Adrenal gland (tissue), 12 donors: ENCODE results near the gene FAM221A. TPM values are rescaled to one million over a fixed set of nuclear protein-coding genes. Genes with fewer than 3 reads are reported as not detected.

ENCODE experiments used
- DNase-seq, 7 donors: peaks; one replicate each; pipeline ENCODE4 v3.0.0-alpha.2; 2019 to 2020
- H3K27ac ChIP-seq, 5 donors: fragments of 200-600 bp; sonication (generic) in 4 of 5; 1 replicate in 3 of 5; 2 replicates in 2 of 5; pipeline versions ENCODE4 v1.5.1 to v1.8.0; 2016 to 2020; ENCODE audit warnings: mild to moderate bottlenecking in 1 of 5
- H3K27me3 ChIP-seq: fragments of 200-600 bp; 2 replicates; pipeline ENCODE4 v1.8.0; 2021
- H3K36me3 ChIP-seq, 2 donors: fragments of 200-600 bp; replicated peaks in 1 of 2; 1 replicate in 1 of 2; 2 replicates in 1 of 2; pipeline versions ENCODE4 v1.5.1 to v1.8.0; 2018 to 2022
- H3K4me1 ChIP-seq, 2 donors: fragments of 200-600 bp; replicated peaks in 1 of 2; 1 replicate in 1 of 2; 2 replicates in 1 of 2; pipeline versions ENCODE4 v1.5.1 to v1.8.0; 2018 to 2021
- H3K4me3 ChIP-seq, 4 donors: fragments of 200-600 bp; sonication (generic) in 3 of 4; one replicate each; pipeline ENCODE4 v1.5.1; 2016 to 2018
- H3K9me3 ChIP-seq, 3 donors: fragments of 200-600 bp; sonication (generic) in 1 of 3; replicated peaks in 1 of 3; 1 replicate in 2 of 3; 2 replicates in 1 of 3; pipeline versions ENCODE4 v1.5.1 to v1.8.0; 2016 to 2021
- POLR2A ChIP-seq, 2 donors: fragments of 450-650 bp; IDR thresholded peaks; one replicate each; pipeline ENCODE4 v1.6.1; 2017; ENCODE audit warnings: antibody characterized with exemption in 2 of 2, mild to moderate bottlenecking in 2 of 2, moderate library complexity in 1 of 2
- WGBS, 4 donors: extraction: QIAGEN DNeasy Blood & Tissue Kit in 2 of 4; methylation state at CpG; one replicate each; pipeline versions ENCODE4 v1.1.5 to v1.1.7; 2013 to 2017; 5-methylcytosine and 5-hydroxymethylcytosine counted together
- intact Hi-C, 2 donors: fragments of 100-400 bp; cut with DNase I; formaldehyde crosslinking; loops; one replicate each; pipeline versions ENCODE4 v1.14.1 to v1.15.0; 2022 to 2023
- polyA plus RNA-seq, 3 donors: library from polyadenylated mRNA; stranded (reverse); fragments of 200-250 nt in 2 of 3; fragments of 350-450 nt in 1 of 3; fragmentation: Illumina TruSeq in 1 of 3; extraction: RNeasy Lipid Tissue Mini Kit (QIAGEN cat#74804) in 1 of 3; gene quantifications; one replicate each; pipeline ENCODE4 v1.2.3, GENCODE V29; 2013 to 2014
- total RNA-seq, 9 donors: library from RNA; depleted of rRNA in 4 of 9; stranded (reverse); fragments of >200 nt in 4 of 9; fragments of 120-200 nt in 1 of 9; fragmentation: NEBNext Ultra II Directional in 1 of 9; extraction: Animal tissue kit (Norgen Biotek cat#: 25700) in 1 of 9; gene quantifications; one replicate each; pipeline versions ENCODE4 v1.1.0 to v1.2.4, GENCODE V29; 2013 to 2023
- TF ChIP-seq, protein P1 (sequence below), 6 experiments: fragments of 450-650 bp in 4 of 6; fragments of 200-600 bp in 2 of 6; sonication (generic) in 1 of 6; IDR thresholded peaks; 1 replicate in 5 of 6; 2 replicates in 1 of 6; pipeline versions ENCODE4 v1.5.1 to v1.8.0; 2016 to 2021; ENCODE audit warnings: antibody characterized with exemption in 6 of 6, mild to moderate bottlenecking in 2 of 6, moderate library complexity in 1 of 6
- donor health status: healthy with polysubstance abuse.
- donor health status: Bipolar disorder and iron deficiency.
- donor health status: DM: yes; HTN: yes; CAD: no.
- donor health status: DM: no; HTN: no; CAD: no.
- donor health status: DM: no; HTN: no; CAD: no.
- donor health status: DM: yes; HTN: yes; CAD: no.

Gene FAM221A
- total and polyA plus RNA-seq, 12 donors: 1.3 to 5.6 (median 4.4) TPM

GRCh38 chr7:23698822-23699221 lies 18.8 kb downstream of the FAM221A start:
- Histone ChIP-seq H3K36me3 (peaks cover 0 to 16% of the 10 kb centered on the region in 2 donors), H3K4me3 (no peak overlapping the region)
- 67 to 81% (median 73%) methylated on average over 2 of the region's 2 CpGs for WGBS, 4 donors

DNA sequence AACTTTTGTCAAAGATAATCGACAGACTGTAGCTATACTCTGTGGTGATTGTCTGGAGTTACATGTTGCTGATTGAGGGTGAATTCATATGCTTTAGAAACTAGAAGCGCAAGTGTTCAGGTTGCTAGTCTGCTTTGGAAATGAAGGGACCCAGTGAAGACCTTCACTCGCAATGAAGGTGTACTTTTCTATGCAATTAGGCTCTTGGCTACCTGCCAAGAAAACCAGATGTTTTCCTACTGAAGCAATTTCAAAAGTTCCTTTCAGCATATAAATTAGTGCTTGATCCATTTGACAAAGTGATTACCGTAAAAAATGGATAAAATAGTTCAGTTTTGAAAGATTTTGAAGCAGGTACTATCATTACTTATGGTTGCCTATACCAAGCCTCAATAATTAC lies 20.0 kb downstream of the FAM221A start:
- Histone ChIP-seq H3K27ac (no peak overlapping the region), H3K4me3 (no peak overlapping the region), H3K9me3 (no peaks in the 10 kb centered on the region), H3K27me3 (no peaks in the 10 kb centered on the region), H3K36me3 (peaks cover 0 to 13% of the 10 kb centered on the region in 2 donors), H3K4me1 (no peaks in the 10 kb centered on the region)
- TF ChIP-seq POLR2A (IDR thresholded peaks at IDR 0.05): no peak
- TF ChIP-seq, protein P1, sequence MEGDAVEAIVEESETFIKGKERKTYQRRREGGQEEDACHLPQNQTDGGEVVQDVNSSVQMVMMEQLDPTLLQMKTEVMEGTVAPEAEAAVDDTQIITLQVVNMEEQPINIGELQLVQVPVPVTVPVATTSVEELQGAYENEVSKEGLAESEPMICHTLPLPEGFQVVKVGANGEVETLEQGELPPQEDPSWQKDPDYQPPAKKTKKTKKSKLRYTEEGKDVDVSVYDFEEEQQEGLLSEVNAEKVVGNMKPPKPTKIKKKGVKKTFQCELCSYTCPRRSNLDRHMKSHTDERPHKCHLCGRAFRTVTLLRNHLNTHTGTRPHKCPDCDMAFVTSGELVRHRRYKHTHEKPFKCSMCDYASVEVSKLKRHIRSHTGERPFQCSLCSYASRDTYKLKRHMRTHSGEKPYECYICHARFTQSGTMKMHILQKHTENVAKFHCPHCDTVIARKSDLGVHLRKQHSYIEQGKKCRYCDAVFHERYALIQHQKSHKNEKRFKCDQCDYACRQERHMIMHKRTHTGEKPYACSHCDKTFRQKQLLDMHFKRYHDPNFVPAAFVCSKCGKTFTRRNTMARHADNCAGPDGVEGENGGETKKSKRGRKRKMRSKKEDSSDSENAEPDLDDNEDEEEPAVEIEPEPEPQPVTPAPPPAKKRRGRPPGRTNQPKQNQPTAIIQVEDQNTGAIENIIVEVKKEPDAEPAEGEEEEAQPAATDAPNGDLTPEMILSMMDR (IDR thresholded peaks at IDR 0.05): no peak
- intact Hi-C loops: no loop called here
- no peak for DNase-seq
- WGBS, 4 donors: 83 to 89% (median 87%) methylated on average over 4 of the region's 4 CpGs

More at GRCh38 chr7:23698822-23699221, 18.8 kb downstream of the FAM221A start:
- no peak for TF ChIP-seq POLR2A (IDR thresholded peaks at IDR 0.05)
- DNase-seq: no peak
- no peak overlapping the region for H3K27ac ChIP-seq
- no peaks in the 10 kb centered on the region for H3K9me3 ChIP-seq
- intact Hi-C loops: no loop called here
- H3K27me3 ChIP-seq: no peaks in the 10 kb centered on the region
- H3K4me1 ChIP-seq: no peaks in the 10 kb centered on the region

DNA sequence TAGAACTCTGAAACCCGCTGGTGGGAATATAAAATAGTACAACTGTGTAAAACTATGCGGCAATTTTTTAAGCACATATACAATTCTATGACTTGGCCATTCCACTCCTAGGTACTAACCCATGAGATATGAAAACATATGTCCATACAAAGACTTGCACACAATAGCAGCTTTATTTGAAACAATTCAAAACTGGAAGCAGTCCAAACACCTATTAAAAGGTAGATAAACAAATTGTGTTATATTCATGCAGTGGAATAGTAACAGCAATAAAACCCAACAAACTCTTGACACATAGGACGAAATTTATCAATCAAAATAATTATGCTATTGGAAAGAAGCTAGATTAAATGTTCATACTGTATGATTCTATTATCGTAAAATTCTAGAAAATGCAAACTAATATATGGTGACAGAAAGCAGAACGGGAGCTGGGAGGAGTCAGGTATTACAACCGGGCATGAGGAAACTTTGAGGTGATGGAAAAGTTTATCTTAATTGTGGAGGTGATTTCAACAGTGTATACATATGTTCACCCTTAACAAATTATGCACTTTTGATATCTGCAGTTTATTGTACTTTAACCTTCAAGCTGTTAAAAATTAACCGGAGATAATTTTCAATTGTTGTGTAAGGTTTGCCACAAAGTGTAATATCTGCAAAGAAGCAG lies 29.2 kb downstream of the FAM221A start:
- 86 to 92% (median 89%) methylated on average over 7 of the region's 7 CpGs for WGBS, 4 donors
- no peak for DNase-seq
- intact Hi-C loops: no loop called here
- TF ChIP-seq POLR2A (IDR thresholded peaks at IDR 0.05): no peak
- TF ChIP-seq, protein P1 (IDR thresholded peaks at IDR 0.05): no peak
- no peak overlapping the region for H3K27ac ChIP-seq
- peaks cover 0 to 3% (median 0%) of the 10 kb centered on the region in 3 donors for H3K9me3 ChIP-seq
- H3K36me3 ChIP-seq: peaks cover 0 to 3% of the 10 kb centered on the region in 2 donors
- no peak overlapping the region for H3K4me3 ChIP-seq
- H3K4me1 ChIP-seq: no peaks in the 10 kb centered on the region
- no peaks in the 10 kb centered on the region for H3K27me3 ChIP-seq

DNA sequence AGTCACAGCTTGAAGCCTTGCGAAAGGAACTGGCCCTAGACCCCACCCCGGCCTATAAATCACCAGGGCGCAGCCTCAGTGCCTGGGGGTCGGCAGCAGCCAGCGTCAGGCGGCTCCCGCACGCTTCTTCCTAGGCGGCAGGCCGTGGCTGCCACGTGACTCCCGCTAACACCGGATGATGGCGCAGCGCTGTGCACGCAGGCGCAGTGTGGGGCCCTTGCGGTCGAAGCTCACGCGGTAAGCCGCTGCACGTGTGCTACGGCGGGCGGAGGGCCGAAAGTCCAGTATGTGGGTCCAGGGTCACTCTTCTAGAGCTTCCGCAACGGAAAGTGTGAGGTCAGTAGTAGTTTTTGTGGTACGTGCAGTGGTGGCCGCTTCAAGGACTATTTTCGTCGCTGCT lies 30.0 kb downstream of the FAM221A start, which contains the start of gene STK31:
Gene STK31 (plus strand): TSS at position 220 of the 400 bp plus-strand sequence. CDS start 67 bp downstream, at position 287.
- intact Hi-C loops: loop anchor here in 1 of 2 donors (5.0 kb wide), 1 partner anchor 138 kb away; no protein-coding TSS in a partner anchor
- 84 to 95% (median 92%) methylated on average over 29 to 33 of the region's 33 CpGs for WGBS, 4 donors
- Histone ChIP-seq H3K4me1 (no peaks in the 10 kb centered on the region), H3K27me3 (no peaks in the 10 kb centered on the region), H3K36me3 (peaks cover 0 to 3% of the 10 kb centered on the region in 2 donors), H3K4me3 (no peak within 1 kb of the TSS), H3K9me3 (peaks cover 0 to 3% (median 0%) of the 10 kb centered on the region in 3 donors), H3K27ac (no peak within 1 kb of the TSS)
- no peak for DNase-seq
- TF ChIP-seq, protein P1 (IDR thresholded peaks at IDR 0.05): no peak
- TF ChIP-seq POLR2A (IDR thresholded peaks at IDR 0.05): no peak
